ENCODE measurements around the gene FKBP14.

Gene FKBP14

GRCh38 chr7:30034501-30034900 is 8.0 kb upstream of the FKBP14 start:
- DNase-seq (ENCODE audit: low read depth) = no peak

GRCh38 chr7:30032310-30033125 is 6.0 kb upstream of the FKBP14 start:
- DNase-seq (ENCODE audit: low read depth) = peak; percentile 58

GRCh38 chr7:30029696-30030095 is 3.2 kb upstream of the FKBP14 start:
- peak; percentile 15 for DNase-seq (ENCODE audit: low read depth)

GRCh38 chr7:30028749-30029635 is 2.5 kb upstream of the FKBP14 start:
- peak; percentile 59 for DNase-seq (ENCODE audit: low read depth)

GRCh38 chr7:30028216-30028748 is 1.8 kb upstream of the FKBP14 start, which contains the start of gene PLEKHA8:
PLEKHA8 (plus strand) TSS chr7:30028412; CDS start chr7:30028763, 351 bp downstream.
- peak; percentile 89 for DNase-seq (ENCODE audit: low read depth)

- no peak for DNase-seq (ENCODE audit: low read depth)
These were observed 1.3 kb upstream of the FKBP14 start for GRCh38 chr7:30027740-30028215.

- peak; percentile 81 for DNase-seq (ENCODE audit: low read depth)
These were observed 559 bp upstream of the FKBP14 start for GRCh38 chr7:30027065-30027456.

GRCh38 chr7:30023524-30023923 is 3.0 kb downstream of the FKBP14 start:
- no peak for DNase-seq (ENCODE audit: low read depth)

GRCh38 chr7:30022991-30023390 is 3.5 kb downstream of the FKBP14 start:
- no peak for DNase-seq (ENCODE audit: low read depth)

- no peak for DNase-seq (ENCODE audit: low read depth)
These were observed 6.0 kb downstream of the FKBP14 start for GRCh38 chr7:30020535-30020934.

GRCh38 chr7:30019960-30020359 is 6.5 kb downstream of the FKBP14 start:
- DNase-seq (ENCODE audit: low read depth) = peak; percentile 40

GRCh38 chr7:30019387-30019786 is 7.1 kb downstream of the FKBP14 start:
- peak; percentile 19 for DNase-seq (ENCODE audit: low read depth)

- no peak for DNase-seq (ENCODE audit: low read depth)
These were observed 8.1 kb downstream of the FKBP14 start for GRCh38 chr7:30018451-30018850.

- DNase-seq (ENCODE audit: low read depth) = no peak
These were observed 13.7 kb downstream of the FKBP14 start for GRCh38 chr7:30012757-30013156.

GRCh38 chr7:30010021-30010420 is 16.5 kb downstream of the FKBP14 start:
- DNase-seq (ENCODE audit: low read depth) = no peak

GRCh38 chr7:30005464-30005863 is 21.0 kb downstream of the FKBP14 start:
- DNase-seq (ENCODE audit: low read depth) = no peak

GRCh38 chr7:30003098-30003497 is 23.4 kb downstream of the FKBP14 start:
- no peak for DNase-seq (ENCODE audit: low read depth)

GRCh38 chr7:30001998-30002397 is 24.5 kb downstream of the FKBP14 start:
- DNase-seq (ENCODE audit: low read depth) = no peak

- no peak for DNase-seq (ENCODE audit: low read depth)
These were observed 28.0 kb downstream of the FKBP14 start for GRCh38 chr7:29998489-29998888.

- DNase-seq (ENCODE audit: low read depth) = no peak
These were observed 30.2 kb downstream of the FKBP14 start for GRCh38 chr7:29996321-29996720.

- peak; percentile 39 for DNase-seq (ENCODE audit: low read depth)
These were observed 30.9 kb downstream of the FKBP14 start for GRCh38 chr7:29995652-29996051.

- DNase-seq (ENCODE audit: low read depth) = no peak
These were observed 33.4 kb downstream of the FKBP14 start for GRCh38 chr7:29993140-29993539.

- no peak for DNase-seq (ENCODE audit: low read depth)
These were observed 34.6 kb downstream of the FKBP14 start for GRCh38 chr7:29991937-29992336.

Data from ELR (cell line).